Non-pigmented ciliary epithelial cell (primary cell): Measurements from ENCODE around the gene VEGFB.

Experiments
- DNase-seq: peaks from one replicate; pipeline ENCODE4 v3.0.0-alpha.2; 2010; ENCODE audit warnings: low read depth

VEGFB gene

DNA sequence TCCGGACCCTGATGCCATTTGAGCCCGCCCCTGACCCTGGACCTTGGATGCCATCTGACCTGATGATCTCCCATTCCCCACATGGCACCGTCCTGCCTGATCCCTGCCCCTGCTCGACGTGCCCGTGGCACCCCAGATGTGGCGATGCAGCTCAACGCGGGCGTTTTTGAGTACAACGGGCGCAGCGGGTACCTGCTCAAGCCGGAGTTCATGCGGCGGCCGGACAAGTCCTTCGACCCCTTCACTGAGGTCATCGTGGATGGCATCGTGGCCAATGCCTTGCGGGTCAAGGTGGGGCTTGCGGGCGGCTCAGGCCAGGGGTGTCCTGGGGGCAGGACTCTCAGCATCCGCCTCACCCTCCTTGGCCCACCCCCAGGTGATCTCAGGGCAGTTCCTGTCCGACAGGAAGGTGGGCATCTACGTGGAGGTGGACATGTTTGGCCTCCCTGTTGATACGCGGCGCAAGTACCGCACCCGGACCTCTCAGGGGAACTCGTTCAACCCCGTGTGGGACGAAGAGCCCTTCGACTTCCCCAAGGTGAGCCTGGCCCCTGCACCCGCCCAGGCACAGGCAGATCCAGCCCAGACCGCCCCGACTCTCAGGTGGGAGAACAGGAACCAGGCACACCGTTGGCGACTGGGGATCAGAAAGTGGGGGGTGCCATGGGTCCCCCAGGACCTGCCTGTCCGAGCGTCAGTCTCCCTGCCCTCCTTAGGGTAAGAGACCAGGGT lies 28.1 kb downstream of the VEGFB start:
- no peak for DNase-seq

DNA sequence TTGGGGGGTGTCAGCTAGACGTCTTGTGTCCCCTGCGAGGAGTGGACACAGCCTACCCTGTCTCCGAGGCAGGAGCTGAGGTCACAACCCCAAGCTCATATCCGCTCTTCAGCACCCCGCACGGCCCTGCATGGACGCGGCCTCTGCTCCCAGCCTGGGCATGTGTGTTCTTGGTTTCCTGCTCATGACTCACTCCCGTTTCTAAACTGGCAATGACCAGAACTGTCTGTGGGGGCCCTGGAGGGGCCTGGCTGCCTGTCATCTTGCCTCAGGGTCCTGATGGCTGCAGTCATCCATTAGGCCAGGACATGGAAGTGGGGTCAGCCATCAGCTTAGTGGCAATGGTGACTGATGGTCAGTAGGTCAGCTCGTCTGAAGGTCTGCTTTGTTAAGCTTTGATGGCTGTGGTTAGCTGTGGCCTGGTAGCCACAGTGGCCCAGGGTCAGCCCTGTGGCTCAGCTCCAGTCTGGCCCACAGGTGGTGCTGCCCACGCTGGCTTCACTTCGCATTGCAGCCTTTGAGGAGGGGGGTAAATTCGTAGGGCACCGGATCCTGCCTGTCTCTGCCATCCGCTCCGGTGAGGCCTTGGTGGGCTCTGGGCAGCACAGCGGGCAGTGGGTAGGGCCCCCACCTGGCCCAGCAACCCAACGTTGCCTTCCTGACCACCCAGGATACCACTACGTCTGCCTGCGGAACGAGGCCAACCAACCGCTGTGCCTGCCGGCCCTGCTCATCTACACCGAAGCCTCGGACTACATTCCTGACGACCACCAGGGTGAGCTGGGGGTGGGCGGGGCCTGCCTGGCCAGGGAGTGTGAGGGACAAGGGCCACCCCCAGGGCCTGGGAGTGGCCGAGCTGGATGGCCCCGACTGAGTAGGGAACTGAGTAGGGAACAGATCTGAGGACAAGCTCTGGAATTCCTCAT lies 28.9 kb downstream of the VEGFB start:
- DNase-seq, result no peak

DNA sequence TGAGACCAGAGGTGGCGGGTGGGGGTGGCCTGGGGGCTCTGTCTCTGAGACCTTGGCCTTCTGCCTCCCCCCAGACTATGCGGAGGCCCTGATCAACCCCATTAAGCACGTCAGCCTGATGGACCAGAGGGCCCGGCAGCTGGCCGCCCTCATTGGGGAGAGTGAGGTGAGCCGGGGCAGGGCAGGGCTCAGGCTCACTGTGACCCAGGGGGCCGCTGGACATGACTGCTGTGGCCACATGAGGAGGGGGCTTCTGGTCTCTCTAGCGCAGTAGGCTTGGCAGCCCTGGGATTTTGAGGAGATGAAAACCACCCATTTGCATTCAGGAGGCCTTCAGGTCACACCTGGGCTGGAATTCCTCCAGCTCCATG lies 29.5 kb downstream of the VEGFB start:
- DNase-seq, result no peak

DNA sequence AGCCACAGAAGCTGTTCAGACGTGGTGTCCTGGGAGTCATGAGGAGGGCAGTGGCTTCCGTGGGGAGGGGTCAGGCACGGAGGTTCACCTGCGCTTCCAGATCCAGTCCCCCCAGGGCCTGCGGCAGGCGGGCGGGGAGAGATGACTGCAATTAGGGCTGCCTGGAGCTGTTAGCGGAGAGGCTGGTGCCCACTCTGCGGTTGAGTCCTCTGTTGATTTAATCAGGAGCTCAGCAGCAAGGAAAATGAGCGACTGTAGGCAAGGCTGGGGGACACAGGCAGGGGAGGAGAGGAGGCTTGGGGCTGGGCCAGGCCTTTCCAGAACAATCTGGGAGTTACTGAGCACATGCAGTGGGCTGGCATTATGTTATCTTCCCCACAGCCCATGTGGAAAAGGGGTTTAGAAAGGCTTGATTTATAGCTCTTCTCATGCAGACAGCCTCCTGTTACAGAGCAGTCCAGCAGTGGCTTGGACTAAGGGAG lies 30.0 kb downstream of the VEGFB start:
- DNase-seq, result no peak

DNA sequence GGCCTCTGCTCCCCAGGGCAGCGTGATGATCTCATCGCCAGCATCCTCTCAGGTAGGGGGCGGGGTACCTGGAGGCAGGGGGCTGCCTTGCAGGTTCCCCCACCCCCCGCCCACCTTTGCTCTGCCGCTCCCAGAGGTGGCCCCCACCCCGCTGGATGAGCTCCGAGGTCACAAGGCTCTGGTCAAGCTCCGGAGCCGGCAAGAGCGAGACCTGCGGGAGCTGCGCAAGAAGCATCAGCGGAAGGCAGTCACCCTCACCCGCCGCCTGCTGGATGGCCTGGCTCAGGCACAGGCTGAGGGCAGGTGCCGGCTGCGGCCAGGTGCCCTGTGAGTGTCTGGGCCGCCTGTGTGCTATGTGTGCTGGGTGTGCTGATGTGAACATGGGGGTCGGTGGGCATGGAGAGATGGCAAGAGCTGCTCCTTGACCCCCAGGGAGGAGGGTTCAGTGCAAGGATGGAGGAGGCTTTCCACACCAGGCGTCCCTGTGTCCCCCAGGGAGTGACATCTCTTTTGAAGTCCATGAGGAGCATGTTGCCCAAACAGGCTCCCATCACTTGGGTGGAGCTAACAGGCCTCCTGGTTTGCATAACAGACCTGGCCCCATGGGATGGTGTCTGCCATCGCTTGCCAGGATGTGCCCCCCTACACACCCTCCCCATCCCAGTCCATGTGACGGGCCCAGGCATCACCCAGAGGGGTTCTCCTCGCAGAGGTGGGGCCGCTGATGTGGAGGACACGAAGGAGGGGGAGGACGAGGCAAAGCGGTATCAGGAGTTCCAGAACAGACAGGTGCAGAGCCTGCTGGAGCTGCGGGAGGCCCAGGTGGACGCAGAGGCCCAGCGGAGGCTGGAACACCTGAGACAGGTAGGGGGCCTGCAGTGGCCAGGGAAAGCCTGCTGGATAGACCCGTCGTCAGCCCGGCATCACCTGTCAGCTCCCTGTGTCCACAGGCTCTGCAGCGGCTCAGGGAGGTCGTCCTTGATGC lies 31.1 kb downstream of the VEGFB start:
- no peak for DNase-seq

DNA sequence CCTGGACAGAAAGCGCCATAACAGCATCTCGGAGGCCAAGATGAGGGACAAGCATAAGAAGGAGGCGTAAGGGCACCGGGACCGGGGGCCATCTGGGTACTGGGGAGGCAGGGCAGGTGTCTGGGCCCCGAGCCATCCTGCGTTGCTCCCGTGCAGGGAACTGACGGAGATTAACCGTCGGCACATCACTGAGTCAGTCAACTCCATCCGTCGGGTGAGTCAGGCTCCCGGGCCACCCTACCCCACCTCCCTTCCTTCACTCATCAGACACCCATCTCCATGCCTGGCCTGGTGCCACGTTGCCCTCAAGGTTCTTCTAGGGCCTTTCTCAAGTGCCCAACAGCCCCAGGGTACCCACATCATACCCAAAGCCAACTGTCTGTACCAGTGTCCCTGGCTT lies 32.0 kb downstream of the VEGFB start:
- no peak for DNase-seq

DNA sequence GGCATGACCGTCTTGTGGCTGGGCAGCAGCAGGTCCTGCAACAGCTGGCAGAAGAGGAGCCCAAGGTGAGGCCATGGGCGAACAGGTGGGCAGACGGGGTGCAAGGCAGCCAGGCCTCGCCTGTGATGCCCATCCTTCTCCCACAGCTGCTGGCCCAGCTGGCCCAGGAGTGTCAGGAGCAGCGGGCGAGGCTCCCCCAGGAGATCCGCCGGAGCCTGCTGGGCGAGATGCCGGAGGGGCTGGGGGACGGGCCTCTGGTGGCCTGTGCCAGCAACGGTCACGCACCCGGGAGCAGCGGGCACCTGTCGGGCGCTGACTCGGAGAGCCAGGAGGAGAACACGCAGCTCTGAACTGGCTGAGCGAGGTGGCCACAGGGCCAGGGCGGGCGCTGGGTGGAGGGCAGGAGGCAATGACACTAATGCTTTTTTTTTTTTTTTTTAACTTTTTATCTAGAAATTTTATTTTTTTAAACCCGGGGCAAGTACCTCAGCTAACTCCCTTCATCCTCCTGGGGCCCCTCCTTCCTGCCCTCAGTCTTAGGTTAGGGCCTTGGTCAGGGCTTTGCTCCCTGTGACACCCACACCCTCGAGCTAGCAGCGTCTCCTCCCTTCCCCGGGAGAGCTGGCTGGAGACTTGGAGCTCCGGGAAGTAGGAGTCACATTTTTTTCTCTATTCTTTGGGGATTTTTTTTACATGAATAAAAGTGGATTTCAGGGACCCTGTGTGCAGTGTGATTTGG lies 33.0 kb downstream of the VEGFB start:
- DNase-seq, result no peak

DNA sequence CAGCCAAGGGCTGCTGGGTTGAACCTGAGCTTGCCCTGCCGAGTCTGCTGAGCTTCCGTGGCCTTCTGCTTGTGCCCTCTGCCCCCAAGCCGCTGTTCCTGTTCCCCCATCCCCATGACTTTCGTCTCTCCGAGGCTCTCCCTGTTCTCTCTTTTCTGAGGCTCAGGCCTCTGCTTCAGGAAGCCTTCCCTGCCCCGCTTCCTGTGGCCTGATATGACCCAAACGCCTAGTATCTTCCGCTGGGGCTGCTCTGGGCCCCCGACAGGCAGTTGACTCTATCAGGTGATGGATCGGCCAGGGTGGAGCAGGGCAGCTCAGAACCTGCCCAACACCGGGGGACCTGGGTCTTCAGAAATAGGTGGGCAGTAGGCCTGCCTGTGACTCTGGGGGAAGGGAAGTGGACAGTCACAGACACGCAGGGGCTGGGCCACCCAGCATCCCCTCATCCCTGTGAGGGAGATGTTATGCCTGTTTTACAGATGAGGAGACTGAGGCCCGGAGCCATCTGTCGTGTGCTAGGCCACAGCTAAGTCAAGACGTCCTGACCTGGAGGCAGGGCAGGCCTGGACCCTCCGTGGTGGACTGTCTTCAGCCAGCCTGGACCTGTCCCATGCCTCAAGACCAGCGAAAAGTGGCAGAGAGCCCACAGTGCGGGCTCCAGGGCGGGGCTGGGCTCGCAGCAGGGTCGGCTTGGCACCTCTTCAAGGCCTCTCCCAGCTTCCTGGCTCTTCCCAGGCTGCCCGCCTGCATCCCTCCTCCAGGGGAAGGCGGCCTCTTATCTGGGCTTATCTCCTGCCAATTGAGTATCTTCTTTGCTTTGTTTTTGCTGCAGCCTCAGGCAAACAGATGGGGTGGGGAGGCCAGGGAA lies 33.9 kb downstream of the VEGFB start:
- no peak for DNase-seq

DNA sequence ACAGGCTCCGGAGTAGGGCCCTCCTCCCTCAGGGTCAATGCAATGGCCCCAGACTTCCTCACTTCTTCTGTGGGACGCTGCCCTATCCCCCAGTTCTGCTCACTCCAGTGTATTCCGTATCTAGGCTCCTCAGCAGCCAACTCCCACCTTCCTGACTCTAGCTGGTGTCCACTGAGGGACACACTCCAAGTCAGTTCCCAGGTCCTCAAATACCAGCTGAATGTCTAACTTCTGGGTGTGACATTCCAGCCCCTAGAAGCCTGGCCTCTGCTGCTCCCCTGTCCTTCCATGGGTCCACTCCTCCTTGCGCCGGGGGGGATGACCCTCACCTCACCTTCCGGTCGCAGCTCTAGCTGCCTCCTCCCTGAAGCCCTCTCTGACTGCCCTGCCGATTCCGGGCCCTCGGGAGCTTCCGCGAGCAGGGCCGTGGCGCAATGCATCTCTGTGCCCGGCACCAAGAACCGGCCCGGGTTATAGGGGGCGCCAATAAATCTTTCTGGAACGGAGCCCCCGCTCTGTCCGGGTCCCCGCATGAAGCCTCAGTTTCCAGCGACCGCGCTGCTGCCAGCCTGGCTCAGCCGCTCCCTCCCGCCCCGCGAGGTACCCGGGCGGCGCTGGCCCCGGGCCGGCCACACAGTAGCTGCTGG lies 34.6 kb downstream of the VEGFB start:
- no peak for DNase-seq

DNA sequence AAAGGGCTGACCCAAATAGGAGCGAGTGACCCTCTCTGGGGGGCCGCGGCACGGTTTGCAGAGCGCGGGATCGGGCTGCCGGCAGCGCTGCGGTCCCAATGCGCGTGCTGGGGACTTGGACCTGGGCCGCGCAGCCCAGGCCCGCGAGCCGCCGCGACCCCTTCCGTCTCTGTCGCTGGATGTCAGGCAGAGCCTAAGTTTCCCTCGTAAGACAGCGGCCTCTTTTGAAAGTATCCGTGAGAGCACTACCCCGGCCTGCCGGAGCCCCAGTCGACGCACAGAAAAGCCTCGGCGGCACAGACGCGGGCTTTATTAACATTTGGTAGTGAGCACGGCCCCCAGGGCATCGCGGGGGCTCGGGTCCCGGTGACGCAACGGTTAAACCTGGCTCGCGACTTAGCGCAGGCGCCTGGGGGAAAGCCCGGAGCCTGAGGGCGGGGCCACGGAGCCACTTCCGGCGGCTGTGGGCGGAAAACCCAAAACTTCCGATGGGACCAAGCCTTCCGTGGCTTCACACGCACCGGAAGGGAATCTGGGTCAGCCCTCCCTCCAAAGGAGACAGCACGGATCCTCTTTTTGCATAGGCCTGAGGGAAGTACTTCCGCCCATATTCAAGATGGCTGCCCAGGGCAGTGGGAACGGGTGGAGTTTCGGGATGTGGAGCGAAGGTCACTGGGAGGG lies 35.3 kb downstream of the VEGFB start:
- peak; percentile 99 for DNase-seq

DNA sequence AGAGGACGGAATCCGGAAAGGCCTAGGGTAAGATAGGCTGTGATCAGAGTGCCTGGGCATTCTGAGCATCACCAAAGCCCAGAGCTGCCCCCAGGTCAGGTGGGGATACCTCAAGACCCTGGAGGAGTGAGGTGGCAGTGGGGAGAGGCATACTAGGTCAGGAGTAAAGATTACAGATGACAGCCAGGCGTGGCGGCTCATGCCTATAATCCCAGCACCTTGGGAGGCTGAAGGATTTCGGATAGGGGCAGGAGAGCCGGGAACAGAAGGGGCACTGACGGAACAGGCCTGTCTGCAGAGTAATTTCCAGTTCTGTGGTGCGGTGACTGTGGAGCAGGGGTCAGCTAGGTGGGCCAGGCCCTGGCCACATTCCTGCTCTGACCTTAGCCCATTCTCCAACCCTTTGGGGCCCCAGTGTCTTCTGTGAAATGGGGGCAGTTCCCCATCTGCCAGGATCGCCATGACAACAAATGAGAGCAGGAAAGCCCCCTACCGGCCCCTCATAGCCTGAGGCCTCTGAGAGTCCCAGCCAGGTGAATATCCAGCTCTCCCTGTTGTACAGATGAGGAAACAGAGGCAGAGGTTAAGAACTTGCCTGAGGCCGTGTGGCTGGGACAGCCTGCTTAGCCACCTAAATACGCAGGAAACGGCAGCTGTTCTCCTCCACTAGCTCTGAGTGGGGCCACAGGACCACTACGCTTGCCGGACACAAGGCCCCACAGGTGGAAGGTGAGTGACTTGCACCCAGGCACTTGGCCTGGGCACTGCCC lies 40.8 kb downstream of the VEGFB start:
- DNase-seq, result no peak

DNA sequence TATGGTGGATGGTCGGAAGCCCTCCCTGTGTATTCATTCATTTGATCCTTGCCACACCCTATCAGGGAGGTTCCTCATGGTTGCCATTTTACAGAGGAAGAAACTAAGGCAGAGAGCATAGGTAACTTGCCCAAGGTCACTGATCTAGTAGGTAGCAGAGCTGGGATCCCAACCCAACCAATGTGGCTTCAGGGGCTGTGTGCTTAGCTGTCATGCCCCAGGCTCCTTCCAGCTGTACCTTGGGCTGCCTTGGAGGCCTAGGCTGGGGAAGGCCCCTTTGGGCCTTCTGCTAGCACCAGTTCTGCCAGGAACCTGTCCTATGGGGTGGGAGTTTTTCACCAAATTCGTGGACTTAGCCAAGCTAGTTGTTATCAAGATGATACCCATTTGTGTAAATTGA lies 41.5 kb downstream of the VEGFB start:
- no peak for DNase-seq

DNA sequence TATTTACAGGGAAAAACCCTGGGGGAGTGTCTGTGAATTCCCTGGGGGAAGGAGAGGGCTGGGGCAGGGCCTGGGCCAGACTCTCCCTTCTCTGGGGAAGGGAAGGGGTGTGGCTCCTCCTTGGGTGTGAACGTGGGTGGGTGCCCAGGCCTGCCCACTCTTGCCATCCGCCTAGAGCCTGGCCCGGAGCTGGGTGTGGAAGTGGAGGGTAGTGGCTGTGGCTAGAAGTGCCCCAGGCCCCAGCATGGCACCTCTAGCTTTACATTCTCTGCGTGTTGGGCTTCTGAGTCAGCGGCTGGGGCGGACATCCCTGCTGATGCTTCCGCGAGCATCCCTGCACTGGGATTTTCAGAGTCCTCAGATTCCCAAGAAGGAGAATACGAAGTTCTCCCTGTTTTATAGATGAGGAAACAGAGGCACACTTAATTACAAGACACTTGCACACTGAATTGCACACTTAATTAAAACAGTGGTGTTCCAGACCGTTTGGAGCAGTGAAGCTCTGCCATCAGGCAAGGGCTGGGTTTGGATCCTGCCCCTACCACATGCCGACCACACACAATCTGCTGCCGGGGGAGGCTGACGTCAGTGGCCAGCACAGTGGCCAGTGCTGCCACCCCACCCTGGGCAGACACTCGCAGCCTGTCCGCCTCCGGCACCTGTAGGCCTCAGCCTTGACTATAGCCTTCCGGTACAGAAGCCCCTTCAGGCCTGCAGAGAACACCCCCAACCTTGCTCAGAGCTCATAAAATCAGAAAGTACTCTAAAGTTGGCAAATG lies 42.5 kb downstream of the VEGFB start:
- DNase-seq, result no peak

DNA sequence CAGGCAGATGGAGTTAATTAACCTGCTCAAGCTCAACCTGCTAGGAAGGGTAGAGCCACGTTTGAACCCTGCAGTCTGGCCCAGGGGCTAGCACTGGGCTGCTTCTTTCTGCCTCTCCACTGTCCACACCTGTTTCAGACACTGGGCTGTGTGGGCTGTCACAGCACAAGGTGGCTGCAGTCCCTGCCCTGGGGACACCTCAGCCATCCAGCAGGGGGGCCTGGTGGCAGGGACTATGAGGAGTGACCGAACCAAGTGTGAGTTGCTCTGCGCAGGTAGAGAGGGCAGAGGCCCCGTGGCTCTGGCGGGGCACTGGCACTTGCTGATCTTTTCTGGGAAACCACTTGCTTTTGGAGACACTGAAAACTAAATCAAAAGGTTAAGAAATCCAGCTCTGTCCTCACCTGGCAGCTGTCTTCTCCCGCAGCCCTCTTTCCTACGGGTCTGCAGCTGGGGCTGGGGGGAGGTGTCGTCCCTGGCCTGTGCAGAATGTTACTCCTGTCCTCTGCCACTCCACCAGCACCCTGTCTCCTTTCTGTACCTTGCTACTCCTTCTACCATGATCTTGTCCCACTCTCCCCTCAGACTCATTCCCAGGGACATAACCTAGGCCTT lies 44.3 kb downstream of the VEGFB start:
- no peak for DNase-seq

DNA sequence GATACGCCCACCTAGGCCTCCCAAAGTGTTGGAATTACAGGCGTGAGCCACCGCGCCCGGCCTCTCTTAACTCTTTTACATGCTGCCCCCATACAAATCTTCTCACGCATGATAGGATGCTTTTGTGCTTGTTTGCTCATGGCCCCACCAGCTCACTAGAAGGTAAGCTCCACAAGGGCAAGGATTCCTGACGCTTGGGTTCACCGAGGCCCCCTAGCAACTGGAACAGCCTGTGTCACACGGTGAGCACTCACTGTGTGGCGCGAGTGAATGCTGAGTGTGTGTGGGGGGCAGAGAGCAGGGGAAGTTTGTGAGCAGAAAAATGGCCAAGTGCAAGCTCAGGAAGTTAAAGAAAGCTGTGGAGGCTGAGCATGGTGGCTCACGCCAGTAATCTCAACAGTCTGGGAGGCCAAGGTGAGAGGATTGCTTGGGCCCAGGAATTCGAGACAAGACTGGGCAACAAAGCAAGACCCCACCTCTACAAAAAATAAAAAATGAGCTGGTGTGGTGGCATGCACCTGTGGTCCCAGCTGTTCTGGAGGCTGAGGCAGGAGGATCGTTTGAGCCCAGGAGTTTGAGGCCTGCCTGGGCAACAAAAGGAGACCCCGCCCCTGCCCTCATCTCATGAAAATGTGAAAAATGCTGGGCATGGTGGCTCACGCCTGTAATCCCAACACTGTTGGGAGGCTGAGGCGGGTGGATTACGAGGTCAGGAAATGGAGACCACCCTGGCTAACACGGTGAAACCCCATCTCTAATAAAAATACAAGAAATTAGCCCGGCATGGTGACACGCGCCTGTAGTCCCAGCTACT lies 47.8 kb downstream of the VEGFB start:
- DNase-seq, result no peak

DNA sequence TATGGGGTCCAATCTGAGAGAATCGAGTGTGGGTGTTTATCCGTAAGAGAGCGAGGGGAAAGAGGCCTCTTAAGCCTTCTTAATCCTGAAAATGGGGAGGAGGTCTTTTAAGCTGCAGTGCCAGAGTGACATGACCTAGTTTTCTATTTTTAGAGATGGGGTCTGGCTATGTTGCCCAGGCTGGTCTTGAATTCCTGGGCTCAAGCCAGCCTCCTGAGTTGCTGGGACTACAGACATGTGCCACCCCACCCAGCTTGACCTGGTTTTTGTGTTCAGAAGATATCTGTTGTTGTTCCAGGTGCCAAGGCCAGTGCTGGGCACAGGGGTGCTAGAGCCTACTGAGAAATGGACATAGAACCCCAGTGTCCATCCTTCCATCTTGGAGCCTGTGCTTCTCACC lies 48.7 kb downstream of the VEGFB start:
- no peak for DNase-seq
